Forelimb muscle (tissue), 1 donor: Measurements from ENCODE around the gene NQO2. TPM values are rescaled to one million over a fixed set of nuclear protein-coding genes. Genes with fewer than 3 reads are reported as not detected.

Experiments used
- polyA plus RNA-seq: library from polyadenylated mRNA; unstranded; fragments of 120-200 nt; gene quantifications from one replicate; pipeline ENCODE4 v1.2.1, GENCODE V29; 2013; ENCODE audit not compliant: insufficient read length

The NQO2 gene
- polyA plus RNA-seq, 1 donor, result 15.5 TPM

Other genes starting within 250 kb of the NQO2 start
- gene MYLK4, start 249.0 kb upstream of the NQO2 start, polyA plus RNA-seq, result 11.2 TPM
- 45.9 TPM for gene WRNIP1, start 234.5 kb upstream of the NQO2 start, polyA plus RNA-seq
- gene SERPINB1, start 158.0 kb upstream of the NQO2 start, polyA plus RNA-seq, result 12.8 TPM
- 1.9 TPM for gene SERPINB9, start 96.6 kb upstream of the NQO2 start, polyA plus RNA-seq
- 80.5 TPM for gene SERPINB6, start 28.3 kb upstream of the NQO2 start, polyA plus RNA-seq
- gene RIPK1, start 68.6 kb downstream of the NQO2 start, polyA plus RNA-seq, result 10.1 TPM
- 29.5 TPM for gene BPHL, start 118.8 kb downstream of the NQO2 start, polyA plus RNA-seq
- 75.7 TPM for gene TUBB2A, start 157.7 kb downstream of the NQO2 start, polyA plus RNA-seq
- 60.2 TPM for gene TUBB2B, start 227.8 kb downstream of the NQO2 start, polyA plus RNA-seq